ENCODE measurements around the gene SEPTIN10.

SEPTIN10 gene

DNA sequence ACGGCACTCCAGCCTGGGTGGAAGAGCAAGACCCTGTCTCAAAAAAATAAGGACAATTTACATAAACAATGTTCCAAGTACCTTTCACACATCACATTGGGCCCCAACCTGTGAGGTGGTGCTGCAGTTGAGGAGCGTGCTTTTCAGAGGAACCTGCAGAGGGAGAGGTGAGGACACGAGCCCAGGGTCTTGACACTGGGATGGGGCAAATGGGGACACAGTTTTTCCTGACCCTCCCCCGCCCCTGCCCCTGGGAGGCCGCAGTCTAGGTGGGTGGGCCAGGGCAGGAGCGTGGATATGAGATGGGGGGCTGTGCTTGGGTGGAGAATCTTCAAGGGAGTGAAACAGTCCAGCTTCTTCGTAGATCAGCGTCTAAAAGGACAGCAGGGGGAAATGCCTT, 112.9 kb downstream of the SEPTIN10 start:
- peaks cover 3% of the 10 kb centered on the region for H3K4me1 ChIP-seq (ENCODE audit: insufficient read depth, low read length, poor library complexity, severe bottlenecking)
- H3K4me3 ChIP-seq (ENCODE audit: low read length, poor library complexity, severe bottlenecking) = no peak overlapping the region
- no peaks in the 10 kb centered on the region for H3F3A ChIP-seq (ENCODE audit: low read depth)
- H2AFZ ChIP-seq (ENCODE audit: low read length) = no peak overlapping the region
- no peaks in the 10 kb centered on the region for H4K20me1 ChIP-seq (ENCODE audit: insufficient read depth, low read length, poor library complexity, severe bottlenecking)
- H3K4me2 ChIP-seq (ENCODE audit: low read depth, low read length, poor library complexity, severe bottlenecking) = no peak overlapping the region
- no peaks in the 10 kb centered on the region for H3K9me3 ChIP-seq (ENCODE audit: insufficient read depth, low read depth, low read length)
- no peak overlapping the region for H3K9ac ChIP-seq (ENCODE audit: low read depth, low read length, poor library complexity, severe bottlenecking)
- no peaks in the 10 kb centered on the region for H3K27me3 ChIP-seq (ENCODE audit: insufficient read depth, low read length, poor library complexity, severe bottlenecking)
- TF ChIP-seq EZH2phosphoT487 (IDR thresholded peaks at IDR 0.05; ENCODE audit: borderline replicate concordance) = no peak
- H3K36me3 ChIP-seq (ENCODE audit: insufficient read depth, low read length) = no peaks in the 10 kb centered on the region
- no peaks in the 10 kb centered on the region for H3K79me2 ChIP-seq (ENCODE audit: insufficient read depth, low read length)
- no peaks in the 10 kb centered on the region for H3K9me2 ChIP-seq (replicated peaks; ENCODE audit: low read depth, low read length)

DNA sequence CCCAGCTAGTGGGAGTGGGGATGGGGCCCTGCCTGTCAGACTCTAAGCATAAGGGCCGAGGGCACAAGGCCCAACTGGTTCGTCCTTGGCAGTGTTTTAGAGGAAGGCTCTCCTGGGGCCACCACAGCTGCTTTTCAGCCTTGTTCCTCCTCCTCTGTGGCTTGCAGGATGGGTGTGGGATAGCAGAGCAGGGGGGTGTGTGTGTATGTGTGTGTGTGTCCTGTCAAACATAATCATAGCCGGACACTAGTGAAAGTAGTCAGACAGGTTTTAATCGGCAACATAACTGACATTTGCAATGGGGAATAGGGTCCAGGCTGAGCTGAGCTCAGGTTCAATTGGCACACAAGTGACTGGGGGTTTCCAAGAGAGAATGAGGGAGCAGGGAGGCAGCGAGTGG, 114.2 kb downstream of the SEPTIN10 start:
- Histone ChIP-seq H3K4me3 (ENCODE audit: low read length, poor library complexity, severe bottlenecking) (no peak overlapping the region), H2AFZ (ENCODE audit: low read length) (no peak overlapping the region), H3K79me2 (ENCODE audit: insufficient read depth, low read length) (no peaks in the 10 kb centered on the region), H3K9me3 (ENCODE audit: insufficient read depth, low read depth, low read length) (no peaks in the 10 kb centered on the region), H3K27me3 (ENCODE audit: insufficient read depth, low read length, poor library complexity, severe bottlenecking) (no peaks in the 10 kb centered on the region), H3K9me2 (replicated peaks; ENCODE audit: low read depth, low read length) (no peaks in the 10 kb centered on the region), H4K20me1 (ENCODE audit: insufficient read depth, low read length, poor library complexity, severe bottlenecking) (no peaks in the 10 kb centered on the region), H3K36me3 (ENCODE audit: insufficient read depth, low read length) (no peaks in the 10 kb centered on the region), H3K4me1 (ENCODE audit: insufficient read depth, low read length, poor library complexity, severe bottlenecking) (no peaks in the 10 kb centered on the region), H3K9ac (ENCODE audit: low read depth, low read length, poor library complexity, severe bottlenecking) (no peak overlapping the region), H3K4me2 (ENCODE audit: low read depth, low read length, poor library complexity, severe bottlenecking) (no peak overlapping the region), H3F3A (ENCODE audit: low read depth) (no peaks in the 10 kb centered on the region)
- TF ChIP-seq CTCF (conservative IDR thresholded peaks at IDR 0.05; ENCODE audit: low read length) (no peak), EZH2phosphoT487 (IDR thresholded peaks at IDR 0.05; ENCODE audit: borderline replicate concordance) (no peak)

GRCh38 chr2:109498906-109499305, 114.9 kb downstream of the SEPTIN10 start:
- H3K9me3 ChIP-seq (ENCODE audit: insufficient read depth, low read depth, low read length) = no peaks in the 10 kb centered on the region
- no peak overlapping the region for H3K4me3 ChIP-seq (ENCODE audit: low read length, poor library complexity, severe bottlenecking)
- no peaks in the 10 kb centered on the region for H3K9me2 ChIP-seq (replicated peaks; ENCODE audit: low read depth, low read length)
- H3F3A ChIP-seq (ENCODE audit: low read depth) = no peaks in the 10 kb centered on the region
- H3K79me2 ChIP-seq (ENCODE audit: insufficient read depth, low read length) = no peaks in the 10 kb centered on the region
- TF ChIP-seq CTCF (conservative IDR thresholded peaks at IDR 0.05; ENCODE audit: low read length) (no peak), EZH2phosphoT487 (IDR thresholded peaks at IDR 0.05; ENCODE audit: borderline replicate concordance) (no peak)
- H3K36me3 ChIP-seq (ENCODE audit: insufficient read depth, low read length) = no peaks in the 10 kb centered on the region
- H3K9ac ChIP-seq (ENCODE audit: low read depth, low read length, poor library complexity, severe bottlenecking) = no peak overlapping the region
- H4K20me1 ChIP-seq (ENCODE audit: insufficient read depth, low read length, poor library complexity, severe bottlenecking) = no peaks in the 10 kb centered on the region
- no peak overlapping the region for H3K4me2 ChIP-seq (ENCODE audit: low read depth, low read length, poor library complexity, severe bottlenecking)
- H3K27me3 ChIP-seq (ENCODE audit: insufficient read depth, low read length, poor library complexity, severe bottlenecking) = no peaks in the 10 kb centered on the region
- no peaks in the 10 kb centered on the region for H3K4me1 ChIP-seq (ENCODE audit: insufficient read depth, low read length, poor library complexity, severe bottlenecking)
- no peak overlapping the region for H2AFZ ChIP-seq (ENCODE audit: low read length)

All from Loucy (cell line).